Measurements from ENCODE around the gene PRAC1. TPM values are rescaled to one million over a fixed set of nuclear protein-coding genes. Genes with fewer than 3 reads are reported as not detected.

PRAC1 gene
- total and polyA plus RNA-seq, 2 donors (not counting 1 experiment from before 2014, with no cell fraction given) = not detected

DNA sequence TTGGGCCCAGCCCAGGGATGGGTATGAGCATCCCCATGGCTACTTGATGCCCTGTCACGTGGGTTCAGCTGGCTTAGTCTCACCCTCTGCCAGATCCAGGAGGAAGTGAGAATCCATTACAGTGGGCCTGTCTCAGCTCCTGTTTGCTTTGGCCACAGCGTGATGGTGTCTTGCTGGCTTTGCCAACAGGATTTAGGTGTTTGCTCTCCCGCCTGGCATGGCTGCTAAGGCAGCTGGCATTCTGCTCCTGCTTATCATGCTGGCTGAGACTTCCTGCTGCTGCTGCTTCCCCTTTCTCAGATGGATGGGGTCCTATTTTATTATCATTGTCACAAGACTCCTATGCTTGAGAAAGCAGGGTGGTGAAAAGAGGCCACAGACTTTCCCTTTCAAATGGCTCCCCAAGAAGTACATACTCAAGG is 34.5 kb upstream of the PRAC1 start:
- no peaks in the 10 kb centered on the region for H4K20me1 ChIP-seq (ENCODE audit: control insufficient read depth, insufficient read depth, low read length, poor library complexity, severe bottlenecking)
- H2AFZ ChIP-seq (ENCODE audit: insufficient read depth, low read depth, low read length, poor library complexity, severe bottlenecking) = no peak overlapping the region
- ChIA-PET CTCF (interaction anchor here (1.4 kb wide), 1 partner anchor 33 kb away, joined by 3 read pairs; no protein-coding TSS in a partner anchor), POLR2A (no interaction called here)
- Mint-ChIP-seq H3K9me3 (ENCODE audit: insufficient read depth) (no peaks in the 10 kb centered on the region), H3K4me3 (no peak overlapping the region), H3K27me3 (peaks cover 75% of the 10 kb centered on the region), H3K4me1 (peaks cover 21% of the 10 kb centered on the region), H3K27ac (no peak overlapping the region)
- peaks cover 0 to 28% (median 0%) of the 10 kb centered on the region in 3 donors for H3K9me3 ChIP-seq (ENCODE audit: control extremely low read depth in 1 of 3, control insufficient read depth in 2 of 3, insufficient read depth in 1 of 3, low read length in 2 of 3)
- ATAC-seq (ENCODE audit: low read depth) (no peak), DNase-seq (no peak)
- TF ChIP-seq EZH2 (IDR thresholded peaks at IDR 0.05; ENCODE audit: borderline replicate concordance, insufficient read depth, low read depth, low read length, poor library complexity, severe bottlenecking) (no peak), CTCF (IDR thresholded peaks at IDR 0.05) (no peak)
- intact Hi-C loops (cut with micrococcal nuclease) = no loop called here
- no peaks in the 10 kb centered on the region for H3K79me2 ChIP-seq (ENCODE audit: control insufficient read depth, insufficient read depth, low read length)
- 16% methylated on average over 3 of the region's 3 CpGs for WGBS (ENCODE audit: insufficient coverage)
- H3K27me3 ChIP-seq (replicated peaks in 1 of 4; ENCODE audit: control extremely low read depth in 1 of 4, control insufficient read depth in 3 of 4, insufficient read depth in 4 of 4, low read length in 3 of 4) = peaks cover 0 to 71% (median 52%) of the 10 kb centered on the region in 4 experiments
- no peaks in the 10 kb centered on the region for H3K36me3 ChIP-seq (replicated peaks in 1 of 2; ENCODE audit: control extremely low read depth in 1 of 2, control insufficient read depth in 1 of 2, extremely low read depth in 1 of 2, insufficient read depth in 2 of 2, low read length in 1 of 2)
- H3K4me3 ChIP-seq (ENCODE audit: control extremely low read depth in 1 of 5, extremely low read depth in 1 of 5, insufficient read depth in 1 of 5, low read depth in 2 of 5, low read length in 4 of 5) = no peak overlapping the region
- H3K4me1 ChIP-seq (ENCODE audit: control insufficient read depth in 2 of 2, insufficient read depth in 2 of 2, low read length in 2 of 2) = peaks cover 15 to 34% of the 10 kb centered on the region in 2 donors
- no peak overlapping the region for H3K27ac ChIP-seq (ENCODE audit: low read length in 2 of 2)
- no peak overlapping the region for H3K9ac ChIP-seq (ENCODE audit: low read length)
- H3K4me2 ChIP-seq (replicated peaks; ENCODE audit: low read depth, low read length, poor library complexity, severe bottlenecking) = no peak overlapping the region

DNA sequence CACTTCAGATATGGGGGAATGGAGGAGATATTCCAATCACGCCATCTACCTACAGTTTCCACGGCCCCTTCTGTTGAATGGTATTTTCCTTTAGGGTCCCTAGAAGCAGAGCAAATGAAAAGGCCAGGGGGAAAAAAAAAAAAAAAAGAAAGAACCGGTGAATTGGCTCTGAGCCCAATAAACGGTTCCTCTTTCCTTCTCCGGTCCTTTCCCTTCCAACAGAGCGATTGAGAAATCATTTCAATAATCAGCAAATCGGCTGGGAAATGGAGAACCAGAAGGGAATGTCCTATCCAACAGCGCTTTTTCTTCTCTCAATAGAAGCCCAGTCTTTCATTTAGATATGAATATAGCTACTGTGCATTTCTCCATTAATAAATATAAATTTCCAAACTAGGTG is 33.0 kb upstream of the PRAC1 start:
- no peak for TF ChIP-seq CTCF (IDR thresholded peaks at IDR 0.05)
- no peak for TF ChIP-seq EZH2 (IDR thresholded peaks at IDR 0.05; ENCODE audit: borderline replicate concordance, insufficient read depth, low read depth, low read length, poor library complexity, severe bottlenecking)
- Histone ChIP-seq H3K36me3 (replicated peaks in 1 of 2; ENCODE audit: control extremely low read depth in 1 of 2, control insufficient read depth in 1 of 2, extremely low read depth in 1 of 2, insufficient read depth in 2 of 2, low read length in 1 of 2) (no peaks in the 10 kb centered on the region), H3K27me3 (replicated peaks in 1 of 4; ENCODE audit: control extremely low read depth in 1 of 4, control insufficient read depth in 3 of 4, insufficient read depth in 4 of 4, low read length in 3 of 4) (peaks cover 0 to 75% (median 64%) of the 10 kb centered on the region in 4 experiments), H3K27ac (ENCODE audit: low read length in 2 of 2) (no peak overlapping the region), H3K4me3 (ENCODE audit: control extremely low read depth in 1 of 5, extremely low read depth in 1 of 5, insufficient read depth in 1 of 5, low read depth in 2 of 5, low read length in 4 of 5) (no peak overlapping the region), H3K9me3 (ENCODE audit: control extremely low read depth in 1 of 3, control insufficient read depth in 2 of 3, insufficient read depth in 1 of 3, low read length in 2 of 3) (peaks cover 0 to 33% (median 0%) of the 10 kb centered on the region in 3 donors), H3K4me2 (replicated peaks; ENCODE audit: low read depth, low read length, poor library complexity, severe bottlenecking) (peak overlapping the region; percentile 49), H3K79me2 (ENCODE audit: control insufficient read depth, insufficient read depth, low read length) (no peaks in the 10 kb centered on the region), H3K9ac (ENCODE audit: low read length) (no peak overlapping the region), H2AFZ (ENCODE audit: insufficient read depth, low read depth, low read length, poor library complexity, severe bottlenecking) (no peak overlapping the region), H4K20me1 (ENCODE audit: control insufficient read depth, insufficient read depth, low read length, poor library complexity, severe bottlenecking) (no peaks in the 10 kb centered on the region), H3K4me1 (ENCODE audit: control insufficient read depth in 2 of 2, insufficient read depth in 2 of 2, low read length in 2 of 2) (peaks cover 15 to 38% of the 10 kb centered on the region in 2 donors)
- Mint-ChIP-seq H3K27me3 (peaks cover 77% of the 10 kb centered on the region), H3K4me1 (peaks cover 21% of the 10 kb centered on the region), H3K4me3 (peak overlapping the region; percentile 26), H3K27ac (no peak overlapping the region), H3K9me3 (ENCODE audit: insufficient read depth) (no peaks in the 10 kb centered on the region)
- no CpG with 5 or more reads among the region's 8 CpGs for WGBS (ENCODE audit: insufficient coverage)
- CTCF ChIA-PET = interaction anchor here (0.7 to 1.5 kb wide), 3 partner anchors 9 to 677 kb away, joined by 3 to 4 read pairs (median 3); no protein-coding TSS in a partner anchor
- intact Hi-C loops (cut with micrococcal nuclease) = no loop called here
- DNase-seq = peak; percentile 31
- no peak for ATAC-seq (ENCODE audit: low read depth)
- POLR2A ChIA-PET = interaction anchor here (0.7 kb wide), 1 partner anchor 39 kb away, joined by 3 read pairs; no protein-coding TSS in a partner anchor
